H9 (cell line): ENCODE measurements around the gene SNAP47. TPM values are rescaled to one million over a fixed set of nuclear protein-coding genes. Genes with fewer than 3 reads are reported as not detected.

Source experiments
- DNase-seq: peaks from one replicate; pipeline ENCODE4 v3.0.0-alpha.2; 2017
- H2AFZ ChIP-seq: one replicate; pipeline ENCODE4 v1.6.1; 2013; ENCODE audit warnings: mild to moderate bottlenecking, low read length, control low read depth, moderate library complexity
- H2AK5ac ChIP-seq: 2 replicates; pipeline ENCODE4 v1.6.1; 2013; ENCODE audit warnings: low read length, control low read depth, mixed read lengths; ENCODE audit not compliant: insufficient read length
- H2BK120ac ChIP-seq: one replicate; pipeline ENCODE4 v1.6.1; 2013; ENCODE audit warnings: low read depth, mild to moderate bottlenecking, low read length, control low read depth, inconsistent platforms; ENCODE audit not compliant: poor library complexity, severe bottlenecking
- H2BK12ac ChIP-seq: 2 replicates; pipeline ENCODE4 v1.6.1; 2013; ENCODE audit warnings: low read length, control low read depth, mixed read lengths, low read depth; ENCODE audit not compliant: insufficient read length
- H2BK15ac ChIP-seq: 2 replicates; pipeline ENCODE4 v1.6.1; 2013; ENCODE audit warnings: low read depth, low read length, control low read depth
- H2BK20ac ChIP-seq: one replicate; pipeline ENCODE4 v1.6.1; 2013; ENCODE audit warnings: low read depth, mild to moderate bottlenecking, low read length, control low read depth, inconsistent platforms; ENCODE audit not compliant: poor library complexity, severe bottlenecking
- H2BK5ac ChIP-seq: 2 replicates; pipeline ENCODE4 v1.6.1; 2013; ENCODE audit warnings: low read length, control low read depth, mixed read lengths; ENCODE audit not compliant: insufficient read length
- H3K14ac ChIP-seq: 2 replicates; pipeline ENCODE4 v1.6.1; 2013; ENCODE audit warnings: low read length, control low read depth; ENCODE audit not compliant: insufficient read depth
- H3K18ac ChIP-seq: 2 replicates; pipeline ENCODE4 v1.6.1; 2013; ENCODE audit warnings: low read depth, mild to moderate bottlenecking, mixed read lengths, low read length, control low read depth; ENCODE audit not compliant: insufficient read length
- H3K23ac ChIP-seq: 2 replicates; pipeline ENCODE4 v1.6.1; 2013; ENCODE audit warnings: low read length, control low read depth, mixed read lengths, low read depth; ENCODE audit not compliant: insufficient read length
- H3K23me2 ChIP-seq: 2 replicates; pipeline ENCODE4 v1.6.1; 2013; ENCODE audit warnings: low read depth, mild to moderate bottlenecking, mixed read lengths, low read length, control low read depth; ENCODE audit not compliant: insufficient read length, poor library complexity, severe bottlenecking
- H3K27ac ChIP-seq: 2 replicates; pipeline ENCODE4 v1.5.1; 2013; ENCODE audit warnings: low read length, control low read depth, mixed read lengths, low read depth; ENCODE audit not compliant: insufficient read length
- H3K27me3 ChIP-seq: 2 replicates; pipeline ENCODE4 v1.6.1; 2013; ENCODE audit warnings: low read length, control low read depth, inconsistent platforms; ENCODE audit not compliant: insufficient read depth
- H3K4ac ChIP-seq: 2 replicates; pipeline ENCODE4 v1.6.1; 2013; ENCODE audit warnings: low read depth, mild to moderate bottlenecking, control low read depth, inconsistent platforms, low read length, moderate library complexity
- H3K4me1 ChIP-seq: 2 replicates; pipeline ENCODE4 v1.6.1; 2013; ENCODE audit warnings: low read length, control low read depth, inconsistent platforms; ENCODE audit not compliant: insufficient read depth
- H3K4me2 ChIP-seq: 2 replicates; pipeline ENCODE4 v1.6.1; 2013; ENCODE audit warnings: low read length, control low read depth, mixed read lengths; ENCODE audit not compliant: insufficient read length, insufficient read depth
- H3K56ac ChIP-seq: 2 replicates; pipeline ENCODE4 v1.6.1; 2013; ENCODE audit warnings: low read depth, mild to moderate bottlenecking, mixed read lengths, low read length, control low read depth; ENCODE audit not compliant: insufficient read length
- H3K79me1 ChIP-seq: 2 replicates; pipeline ENCODE4 v1.6.1; 2013; ENCODE audit warnings: low read depth, mild to moderate bottlenecking, moderate library complexity, low read length, control low read depth, inconsistent platforms; ENCODE audit not compliant: insufficient read depth, poor library complexity, severe bottlenecking
- H3K79me2 ChIP-seq: 2 replicates; pipeline ENCODE4 v1.6.1; 2013; ENCODE audit warnings: low read length, control low read depth, inconsistent platforms; ENCODE audit not compliant: insufficient read depth
- H3K9ac ChIP-seq: 2 replicates; pipeline ENCODE4 v1.6.1; 2013; ENCODE audit warnings: low read length, control low read depth, mixed read lengths; ENCODE audit not compliant: insufficient read length; ENCODE audit errors: extremely low read depth
- H3K9me3 ChIP-seq: one replicate; pipeline ENCODE4 v1.6.1; 2013; ENCODE audit warnings: low read depth, low read length, inconsistent platforms; ENCODE audit not compliant: control insufficient read depth
- H3T11ph ChIP-seq: one replicate; pipeline ENCODE4 v1.6.1; 2013; ENCODE audit warnings: mild to moderate bottlenecking, low read length, control low read depth, inconsistent platforms
- H4K20me1 ChIP-seq: one replicate; pipeline ENCODE4 v1.6.1; 2013; ENCODE audit not compliant: control insufficient read depth, insufficient read length, insufficient read depth
- H4K5ac ChIP-seq: 2 replicates; pipeline ENCODE4 v1.6.1; 2013; ENCODE audit warnings: low read depth, mild to moderate bottlenecking, mixed read lengths, low read length, control low read depth; ENCODE audit not compliant: insufficient read length
- H4K8ac ChIP-seq: replicated peaks from 2 replicates; pipeline ENCODE4 v1.6.1; 2013; ENCODE audit warnings: low read length, control low read depth, mixed read lengths, low read depth; ENCODE audit not compliant: insufficient read length
- H4K91ac ChIP-seq: 2 replicates; pipeline ENCODE4 v1.6.1; 2013; ENCODE audit warnings: low read depth, mild to moderate bottlenecking, moderate library complexity, mixed read lengths, low read length, control low read depth; ENCODE audit not compliant: insufficient read length
- H3K27ac Mint-ChIP-seq, 3 experiments: 2 replicates in 2 of 3; 3 replicates in 1 of 3; pipeline ENCODE4 v1.8.0; 2020 to 2021; ENCODE audit warnings: mixed read lengths in 3 of 3, mild to moderate bottlenecking in 1 of 3, moderate library complexity in 1 of 3
- H3K27me3 Mint-ChIP-seq: 2 replicates; pipeline ENCODE4 v1.8.0; 2021; ENCODE audit warnings: low read depth, mild to moderate bottlenecking, moderate library complexity, mixed read lengths
- H3K36me3 Mint-ChIP-seq, 3 experiments: 2 replicates in 2 of 3; 3 replicates in 1 of 3; pipeline ENCODE4 v1.8.0; 2020 to 2021; ENCODE audit warnings: low read depth in 3 of 3, mixed read lengths in 3 of 3; ENCODE audit not compliant: insufficient read depth in 1 of 3
- H3K4me1 Mint-ChIP-seq, 2 experiments: 2 replicates each; pipeline ENCODE4 v1.8.0; 2020; ENCODE audit warnings: mixed read lengths in 2 of 2
- H3K4me3 Mint-ChIP-seq, 2 experiments: 2 replicates in 1 of 2; 3 replicates in 1 of 2; pipeline ENCODE4 v1.8.0; 2020 to 2021; ENCODE audit warnings: mild to moderate bottlenecking in 2 of 2, mixed read lengths in 2 of 2, moderate library complexity in 1 of 2
- H3K9me3 Mint-ChIP-seq, 2 experiments: 2 replicates in 1 of 2; 3 replicates in 1 of 2; pipeline ENCODE4 v1.8.0; 2020; ENCODE audit warnings: mild to moderate bottlenecking in 2 of 2, mixed read lengths in 2 of 2, moderate library complexity in 1 of 2
- WGBS: extraction: QIAGEN DNeasy Blood & Tissue Kit; methylation state at CpG from one replicate; pipeline ENCODE4 v1.1.7; 2013; ENCODE audit warnings: missing lambda C conversion rate, low lambda C conversion rate, mixed read lengths; ENCODE audit not compliant: insufficient read length; ENCODE audit errors: extremely low coverage; 5-methylcytosine and 5-hydroxymethylcytosine counted together
- total RNA-seq: library from RNA; stranded (reverse); gene quantifications from 2 replicates; pipeline ENCODE4 v1.2.1, GENCODE V29; 2021
- TF ChIP-seq, protein P1 (sequence below): fragments of 200-600 bp; sonication (generic); conservative IDR thresholded peaks from 3 replicates; pipeline ENCODE4 v1.8.0; 2021; ENCODE audit warnings: antibody characterized with exemption, mild to moderate bottlenecking

Gene SNAP47
- total RNA-seq, 1 experiment from 2014 or later = 44.1 TPM

DNA sequence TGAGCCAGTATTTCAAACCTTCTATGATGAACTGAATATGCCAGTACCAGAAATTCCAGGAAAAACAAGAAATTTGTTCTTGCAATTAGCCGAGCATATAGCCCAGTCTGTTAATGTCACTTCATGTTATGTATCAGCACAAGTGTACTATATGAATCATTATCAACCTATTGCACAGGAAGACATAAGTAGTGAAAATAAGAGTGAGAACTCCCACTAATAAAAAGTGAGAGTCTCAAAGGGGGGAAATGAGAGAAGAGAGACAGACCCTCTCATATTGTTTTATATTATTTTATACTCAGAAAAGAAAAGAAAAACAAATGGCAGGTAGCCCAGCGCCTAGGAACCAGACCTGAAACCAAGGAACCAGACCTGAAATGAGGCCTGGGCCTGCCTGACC, 16.3 kb upstream of the SNAP47 start:
- Histone ChIP-seq H2BK120ac (no peak overlapping the region), H2BK12ac (no peak overlapping the region), H3K56ac (no peak overlapping the region), H3K27ac (no peak overlapping the region), H2BK5ac (no peak overlapping the region), H2AFZ (no peak overlapping the region), H3K14ac (no peak overlapping the region), H4K5ac (no peak overlapping the region), H3K79me1 (no peaks in the 10 kb centered on the region), H2BK20ac (no peak overlapping the region), H3K27me3 (no peaks in the 10 kb centered on the region), H4K8ac (no peak overlapping the region), H3K9ac (no peak overlapping the region), H3K18ac (no peak overlapping the region), H3K23ac (no peak overlapping the region), H2AK5ac (no peak overlapping the region), H3K9me3 (peaks cover 54% of the 10 kb centered on the region), H3K79me2 (no peaks in the 10 kb centered on the region), H3K4me1 (no peaks in the 10 kb centered on the region), H2BK15ac (no peak overlapping the region), H3K4ac (no peak overlapping the region), H3K23me2 (no peaks in the 10 kb centered on the region), H4K91ac (no peak overlapping the region), H4K20me1 (no peaks in the 10 kb centered on the region), H3K4me2 (no peak overlapping the region), H3T11ph (no peak overlapping the region)
- TF ChIP-seq, protein P1, sequence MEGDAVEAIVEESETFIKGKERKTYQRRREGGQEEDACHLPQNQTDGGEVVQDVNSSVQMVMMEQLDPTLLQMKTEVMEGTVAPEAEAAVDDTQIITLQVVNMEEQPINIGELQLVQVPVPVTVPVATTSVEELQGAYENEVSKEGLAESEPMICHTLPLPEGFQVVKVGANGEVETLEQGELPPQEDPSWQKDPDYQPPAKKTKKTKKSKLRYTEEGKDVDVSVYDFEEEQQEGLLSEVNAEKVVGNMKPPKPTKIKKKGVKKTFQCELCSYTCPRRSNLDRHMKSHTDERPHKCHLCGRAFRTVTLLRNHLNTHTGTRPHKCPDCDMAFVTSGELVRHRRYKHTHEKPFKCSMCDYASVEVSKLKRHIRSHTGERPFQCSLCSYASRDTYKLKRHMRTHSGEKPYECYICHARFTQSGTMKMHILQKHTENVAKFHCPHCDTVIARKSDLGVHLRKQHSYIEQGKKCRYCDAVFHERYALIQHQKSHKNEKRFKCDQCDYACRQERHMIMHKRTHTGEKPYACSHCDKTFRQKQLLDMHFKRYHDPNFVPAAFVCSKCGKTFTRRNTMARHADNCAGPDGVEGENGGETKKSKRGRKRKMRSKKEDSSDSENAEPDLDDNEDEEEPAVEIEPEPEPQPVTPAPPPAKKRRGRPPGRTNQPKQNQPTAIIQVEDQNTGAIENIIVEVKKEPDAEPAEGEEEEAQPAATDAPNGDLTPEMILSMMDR = no peak
- H3K27me3 Mint-ChIP-seq = peaks cover 27% of the 10 kb centered on the region
- H3K4me1 Mint-ChIP-seq = peaks cover 3 to 9% of the 10 kb centered on the region in 2 experiments; a peak in 3 of 4 replicates
- H3K9me3 Mint-ChIP-seq = peaks cover 89 to 92% of the 10 kb centered on the region in 2 experiments
- H3K27ac Mint-ChIP-seq = no peak overlapping the region
- no peak overlapping the region for H3K4me3 Mint-ChIP-seq
- DNase-seq = no peak
- peaks cover 16 to 54% (median 46%) of the 10 kb centered on the region in 3 experiments for H3K36me3 Mint-ChIP-seq
- no CpG with 5 or more reads among the region's 2 CpGs for WGBS
